Fibroblast of skin of scalp (primary cell): ENCODE data around the gene DENND5B.

Source experiments
- DNase-seq: peaks from one replicate; pipeline ENCODE4 v3.0.0-alpha.2; 2013

Gene DENND5B

DNA sequence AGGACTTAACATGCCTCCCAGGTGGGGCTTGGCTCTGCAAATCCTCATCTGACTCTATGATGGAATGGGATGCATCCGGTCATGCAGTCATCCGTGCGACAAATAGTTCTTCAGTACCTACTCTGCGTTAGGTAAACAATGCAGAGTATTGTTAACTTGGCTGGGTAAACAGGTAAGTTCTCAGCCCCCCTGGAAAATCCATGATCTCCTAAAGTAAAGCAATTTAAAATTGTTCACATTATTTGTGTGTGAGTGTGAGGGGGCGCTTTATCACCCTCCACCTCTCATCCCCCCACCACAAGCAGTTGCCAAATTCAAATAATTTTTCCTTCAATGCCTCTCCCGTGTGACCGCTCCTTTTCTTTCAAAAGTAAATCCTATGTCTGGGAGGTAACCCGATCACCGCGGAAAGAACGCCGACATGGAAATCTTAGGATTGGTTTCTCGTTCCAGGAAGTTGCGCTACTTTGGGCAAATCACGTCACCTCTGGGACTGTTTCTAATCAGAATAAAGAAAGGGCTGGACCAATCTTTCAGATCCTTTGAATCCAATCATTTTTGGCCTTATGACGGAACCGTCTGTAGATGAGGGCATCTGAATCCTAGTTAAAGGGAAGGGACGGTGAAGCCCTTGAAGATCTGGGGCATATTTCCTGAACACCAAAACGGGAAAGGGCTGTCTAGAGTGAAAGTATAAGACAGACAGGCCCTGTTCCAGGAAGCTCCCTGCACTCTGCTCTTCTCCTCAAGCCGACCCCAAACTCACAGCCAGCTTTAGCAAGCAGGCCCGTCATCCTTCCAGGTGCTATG lies 221.0 kb downstream of the DENND5B start:
- peak; percentile 67 for DNase-seq

DNA sequence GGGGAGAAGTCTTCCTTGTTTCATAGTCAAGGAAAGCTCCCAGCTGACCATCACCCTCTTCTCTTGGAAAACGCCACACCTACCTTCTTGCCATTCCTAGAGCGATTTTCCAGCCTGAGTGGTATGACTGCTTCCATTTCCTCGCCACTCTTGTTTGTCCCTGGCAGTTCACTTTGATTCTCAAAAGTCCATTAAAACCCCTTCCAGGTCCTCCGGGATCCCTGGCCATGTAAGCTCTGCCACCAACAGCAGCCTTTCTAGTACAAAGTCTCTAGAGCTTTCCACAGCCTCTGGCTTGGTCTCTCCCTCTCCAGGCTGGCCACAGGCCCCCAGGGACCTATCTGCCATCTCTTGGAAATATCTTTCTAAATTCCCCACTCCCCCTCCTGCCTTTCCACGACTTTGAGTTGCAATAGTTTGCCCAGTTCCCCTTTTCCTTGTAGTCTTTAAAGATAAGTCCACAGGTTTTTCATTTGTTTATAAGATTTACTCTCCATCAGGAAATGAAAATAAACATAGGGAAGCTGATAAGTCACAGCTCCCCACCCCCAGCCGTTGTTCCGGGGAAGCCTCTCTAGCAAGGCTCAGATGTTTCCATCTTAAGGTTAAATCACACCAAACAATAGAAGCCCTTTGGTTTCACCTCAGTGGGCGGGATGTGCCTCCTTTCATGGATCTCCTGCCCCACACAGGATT lies 222.1 kb downstream of the DENND5B start:
- DNase-seq: peak; percentile 29

DNA sequence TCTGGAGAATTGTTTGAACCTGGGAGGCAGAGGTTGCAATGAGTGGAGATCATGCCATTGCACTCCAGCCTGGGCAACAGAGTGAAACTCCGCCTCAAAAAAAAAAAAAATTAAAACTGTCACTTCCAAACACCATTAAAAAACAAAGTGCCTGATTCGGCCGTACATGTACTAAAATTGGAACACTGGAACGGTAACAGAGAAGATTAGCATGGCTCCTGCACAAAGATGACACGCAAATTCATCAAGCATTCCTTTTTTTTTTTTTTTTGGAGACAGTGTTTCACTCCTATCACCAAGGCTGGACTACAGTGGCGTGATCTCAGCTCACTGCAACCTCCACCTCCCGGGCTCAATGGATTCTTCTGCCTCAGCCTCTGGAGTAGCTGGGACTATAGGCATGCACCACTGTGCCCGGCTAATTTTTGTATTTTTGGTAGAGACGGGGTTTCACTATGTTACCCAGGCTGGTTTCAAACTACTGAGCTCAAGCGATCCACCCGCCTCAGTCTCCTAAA lies 224.8 kb downstream of the DENND5B start:
- no peak for DNase-seq

DNA sequence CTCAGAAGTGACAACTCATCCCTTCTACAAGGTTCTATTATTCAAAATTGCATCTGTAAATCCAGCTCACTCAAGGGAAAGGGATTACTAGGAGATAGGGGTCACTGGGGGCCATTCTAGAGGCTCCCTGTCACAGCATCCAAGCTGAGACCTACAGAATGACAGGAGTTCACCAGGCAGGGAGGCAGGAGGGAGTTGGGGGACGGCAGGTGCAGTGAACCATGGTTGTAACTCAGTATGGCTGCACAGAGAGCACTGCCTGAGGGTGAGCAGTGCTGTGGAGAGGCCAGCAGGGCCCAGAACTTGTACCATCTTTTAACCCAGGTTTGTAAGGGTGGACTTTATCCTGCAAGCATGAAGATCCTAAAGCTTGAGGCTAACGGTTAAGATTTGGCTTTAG lies 227.1 kb downstream of the DENND5B start:
- DNase-seq: no peak

DNA sequence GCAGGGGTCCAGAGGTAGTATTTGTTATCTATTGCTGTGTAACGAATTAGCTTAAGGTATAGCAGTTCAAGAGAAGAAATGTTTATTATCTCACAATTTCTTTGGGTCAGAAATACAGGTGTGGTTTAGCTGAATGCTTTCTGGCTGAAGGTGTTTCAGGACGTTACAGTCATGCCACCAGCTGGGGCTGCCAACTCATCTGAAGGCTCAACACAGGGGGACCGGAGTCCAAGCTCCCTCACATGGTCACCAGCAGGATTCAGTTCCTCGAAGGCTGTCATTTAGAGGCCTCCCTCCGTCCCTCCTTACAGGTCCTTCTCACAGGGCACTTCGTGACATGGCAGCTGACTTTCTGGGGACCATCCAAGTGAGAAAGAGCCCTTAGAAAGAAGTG lies 227.5 kb downstream of the DENND5B start:
- DNase-seq: no peak

DNA sequence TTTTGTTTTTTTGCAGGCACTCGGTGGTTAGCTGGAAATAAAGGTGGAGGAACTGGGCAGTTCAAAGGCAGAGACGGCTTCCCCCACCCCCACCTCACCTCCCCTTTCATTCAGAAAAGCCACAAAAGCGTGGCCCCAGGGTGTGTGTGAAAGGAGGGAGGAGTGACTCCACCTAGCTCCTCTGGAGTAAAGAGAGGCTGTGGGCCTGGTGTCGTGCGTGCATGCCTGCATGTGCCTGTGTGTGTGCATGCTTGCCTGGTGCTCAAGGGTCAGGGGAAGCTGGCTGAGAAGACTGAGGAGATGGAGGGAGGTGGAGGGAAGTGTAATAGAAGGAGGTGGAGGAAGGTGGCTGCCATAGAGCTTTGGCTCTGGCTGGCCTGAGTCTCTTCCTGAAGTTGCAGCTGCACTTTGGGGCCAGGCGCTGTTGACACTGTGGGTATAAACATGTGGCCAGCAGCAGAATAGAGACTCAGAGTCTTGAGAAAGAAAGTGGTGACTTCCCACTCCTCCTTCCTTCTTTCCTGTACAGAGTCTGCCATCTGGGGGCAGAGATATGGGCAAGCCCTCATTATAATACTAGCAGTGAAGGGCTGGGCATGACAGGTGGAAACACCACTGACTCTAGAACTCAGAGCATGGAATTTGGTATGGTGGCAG lies 228.0 kb downstream of the DENND5B start:
- no peak for DNase-seq

DNA sequence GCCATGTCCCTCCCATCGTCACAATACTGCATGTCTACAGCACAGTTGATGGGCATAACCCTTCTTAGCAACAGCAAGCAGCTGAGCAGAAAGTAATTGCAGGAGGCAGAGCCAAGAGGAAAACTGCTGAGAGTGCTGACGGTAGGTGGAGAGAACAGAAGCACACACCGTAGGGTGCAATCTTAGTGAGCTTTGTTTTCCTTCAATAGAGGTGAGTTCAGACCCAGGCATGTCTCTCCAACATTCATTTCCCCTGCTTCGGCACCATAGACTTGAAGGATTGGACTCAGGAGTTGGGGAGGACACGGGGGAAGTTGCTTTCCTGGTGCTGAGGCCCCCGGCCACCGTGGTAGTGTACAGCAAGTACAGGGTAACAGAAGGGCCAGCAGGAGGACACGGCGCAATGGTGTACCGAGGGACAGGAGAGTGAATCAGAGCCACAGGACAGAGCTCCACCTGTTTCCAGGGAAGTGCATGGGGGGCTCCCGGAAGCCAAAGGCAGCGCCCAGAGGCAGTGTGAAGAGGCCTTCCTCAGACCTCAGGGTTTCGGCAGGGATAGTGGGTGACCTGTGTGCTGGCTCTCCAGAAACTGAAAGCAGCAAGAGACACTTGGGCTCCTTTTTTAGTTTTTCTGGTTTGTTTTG lies 228.7 kb downstream of the DENND5B start:
- no peak for DNase-seq

DNA sequence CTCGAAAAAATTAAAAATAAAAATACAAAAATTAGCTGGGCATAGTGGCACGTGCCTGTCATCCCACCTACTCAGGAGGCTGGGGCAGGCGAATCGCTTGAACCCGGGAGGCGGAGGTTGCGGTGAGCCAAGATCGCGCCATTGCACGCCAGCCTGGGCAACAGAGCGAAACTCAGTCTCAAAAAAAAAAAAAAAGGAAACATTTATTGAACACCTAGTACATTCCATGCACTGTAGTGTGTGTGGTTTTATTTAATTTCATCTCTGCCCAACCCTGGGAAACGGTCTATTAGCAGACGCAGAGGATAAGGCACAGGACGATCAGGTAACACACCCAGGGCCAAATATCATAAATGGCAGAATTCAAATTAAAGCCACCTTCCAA lies 229.2 kb downstream of the DENND5B start:
- no peak for DNase-seq

DNA sequence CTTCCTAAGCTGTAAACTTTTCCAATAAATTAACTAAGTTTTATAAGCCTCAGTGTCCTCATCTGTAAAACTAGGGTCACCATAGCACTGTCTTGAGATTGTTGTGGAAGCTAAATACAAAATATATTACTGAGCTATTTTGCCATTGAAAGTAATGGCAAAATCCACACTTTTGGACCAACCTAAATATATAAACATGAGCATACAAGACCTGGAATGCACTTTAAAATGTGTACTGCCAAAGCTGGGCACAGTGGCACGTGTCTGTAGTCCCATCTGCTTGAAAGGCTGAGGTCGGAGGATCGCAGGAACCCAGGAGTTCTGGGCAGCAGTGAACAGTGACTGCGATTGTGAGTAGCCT lies 235.2 kb downstream of the DENND5B start:
- no peak for DNase-seq

DNA sequence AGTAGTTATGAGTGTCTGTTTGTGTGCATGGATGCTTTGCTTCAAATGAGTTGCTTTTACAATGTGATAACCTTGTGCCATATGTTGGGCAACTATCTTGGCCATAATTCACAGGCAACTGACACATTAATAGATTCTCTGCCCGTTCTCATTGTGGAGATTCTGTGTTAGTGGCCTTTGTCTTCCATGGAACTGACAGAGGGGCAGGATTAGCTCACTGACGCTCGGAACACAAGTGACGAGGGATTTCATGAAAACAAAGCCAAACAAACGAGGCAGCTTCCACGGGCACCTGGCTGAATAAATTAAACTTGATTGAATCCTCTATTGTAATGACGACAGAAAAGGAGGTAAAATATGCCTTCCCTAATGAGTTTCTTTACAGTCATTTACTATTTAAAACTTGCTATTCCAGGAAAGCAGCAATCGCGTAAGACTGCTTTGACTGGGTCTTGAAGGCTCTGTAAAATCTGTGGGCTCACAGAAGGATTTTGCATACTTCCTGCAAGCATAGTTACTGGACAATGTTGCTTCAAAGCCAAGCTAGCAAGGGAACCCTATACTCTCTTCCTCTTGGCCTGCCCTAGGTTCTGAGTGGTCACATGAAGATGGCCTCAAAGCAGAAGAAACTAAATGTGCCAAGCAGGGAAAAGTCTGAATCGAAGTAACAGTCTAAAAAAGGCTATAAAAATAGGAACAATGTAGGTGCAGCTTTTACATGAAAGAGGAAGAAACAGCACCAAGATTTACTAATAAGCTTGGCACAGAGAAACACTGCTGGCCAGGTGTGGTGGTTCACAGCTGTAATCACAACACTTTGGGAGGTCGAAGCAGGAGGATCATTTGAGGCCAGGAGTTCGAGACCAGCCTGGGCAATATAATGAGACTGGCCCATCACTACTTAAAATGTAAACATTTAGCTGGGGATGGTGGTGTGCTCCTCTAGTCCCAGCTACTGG lies 236.9 kb downstream of the DENND5B start:
- DNase-seq: no peak

DNA sequence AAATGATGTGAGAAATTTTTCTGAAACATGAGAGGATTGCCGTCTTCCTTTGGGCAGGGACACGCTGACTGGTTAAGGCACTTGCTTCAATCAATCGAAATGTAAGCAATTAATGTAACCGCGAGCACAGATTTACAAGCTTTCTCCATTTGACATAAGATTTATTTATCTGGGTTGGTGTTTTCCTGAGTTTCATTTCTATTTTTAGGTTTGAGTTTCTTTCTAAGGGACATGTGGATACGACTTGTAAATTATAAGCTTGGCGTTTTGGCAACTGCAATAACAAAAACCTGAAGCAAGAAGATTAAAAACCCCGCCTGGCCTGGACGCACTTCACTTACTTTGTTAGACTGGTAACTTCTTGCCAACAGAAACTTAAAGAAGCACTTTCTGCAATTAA lies 244.7 kb downstream of the DENND5B start:
- DNase-seq: no peak

DNA sequence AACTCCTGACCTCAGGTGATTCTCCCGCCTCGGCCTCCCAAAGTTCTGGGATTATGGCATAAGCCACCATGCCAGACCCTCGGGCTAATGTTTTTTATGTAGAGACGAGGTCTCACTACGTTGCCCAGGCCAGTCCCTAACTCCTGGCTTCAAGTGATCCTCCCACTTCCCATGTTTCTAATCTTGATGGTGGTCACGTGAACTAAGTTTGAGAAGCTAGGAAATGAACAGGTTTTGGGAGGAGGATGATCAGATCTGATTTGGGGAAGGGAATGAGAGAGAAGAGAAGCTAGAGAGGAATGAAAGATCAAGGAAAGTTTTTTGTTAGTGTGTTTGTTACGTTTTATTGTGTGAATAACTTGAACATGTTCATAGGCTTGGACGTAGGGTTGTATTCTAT lies 247.8 kb downstream of the DENND5B start:
- no peak for DNase-seq

DNA sequence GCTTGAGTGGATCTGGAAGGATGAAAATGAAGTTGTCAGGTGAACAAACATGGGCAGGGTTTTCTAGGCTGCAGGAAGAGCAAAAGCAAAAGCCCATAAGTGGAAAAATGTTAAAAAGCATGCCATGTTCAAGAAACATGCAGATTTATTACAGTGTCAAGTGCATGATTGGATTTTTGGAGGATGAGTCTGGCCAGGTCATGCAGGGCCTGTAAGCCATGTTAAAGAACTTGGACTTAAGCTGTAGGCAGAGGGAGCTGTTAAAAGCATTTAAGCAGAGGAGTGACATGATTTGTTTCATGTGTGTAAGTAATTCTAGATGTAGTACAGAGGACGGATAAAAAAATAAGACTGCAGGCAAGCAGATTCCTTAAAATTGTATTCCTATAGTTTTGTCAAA lies 248.7 kb downstream of the DENND5B start:
- no peak for DNase-seq

DNA sequence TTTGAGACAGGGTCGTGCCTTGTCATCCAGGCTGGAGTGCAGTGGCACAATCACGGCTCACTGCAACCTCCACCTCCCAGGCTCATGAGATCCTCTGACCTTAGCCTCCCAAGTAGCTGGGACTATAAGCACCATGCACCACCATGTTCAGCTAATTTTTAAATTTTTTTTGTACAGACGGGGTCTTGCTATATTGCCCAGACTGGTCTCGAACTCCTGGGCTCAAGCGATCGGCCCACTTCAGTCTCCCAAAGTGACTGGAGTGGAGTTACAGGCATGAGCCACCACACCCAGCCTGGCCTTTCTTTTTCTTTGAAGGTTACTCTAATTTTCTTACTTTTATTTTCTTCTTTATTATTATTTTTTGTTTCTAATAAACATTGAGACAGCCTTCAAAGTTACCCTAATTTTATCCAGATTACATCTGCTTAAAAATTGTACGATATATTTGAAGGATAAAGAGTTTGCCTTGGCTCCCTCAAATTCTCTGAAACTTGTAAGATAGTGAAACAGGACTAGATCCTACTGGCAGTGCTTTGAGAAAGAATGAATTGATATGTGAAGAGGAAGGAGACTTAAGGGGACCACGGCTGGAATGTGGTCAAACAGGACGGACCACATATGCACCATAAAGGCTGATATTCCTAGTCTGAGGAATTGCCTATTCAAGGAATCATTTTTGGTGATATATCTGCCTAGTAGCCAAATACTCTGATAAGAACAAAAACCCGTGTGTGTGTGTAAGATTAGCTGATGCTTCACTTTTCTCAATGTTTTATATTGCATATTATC lies 250.9 kb downstream of the DENND5B start:
- no peak for DNase-seq

DNA sequence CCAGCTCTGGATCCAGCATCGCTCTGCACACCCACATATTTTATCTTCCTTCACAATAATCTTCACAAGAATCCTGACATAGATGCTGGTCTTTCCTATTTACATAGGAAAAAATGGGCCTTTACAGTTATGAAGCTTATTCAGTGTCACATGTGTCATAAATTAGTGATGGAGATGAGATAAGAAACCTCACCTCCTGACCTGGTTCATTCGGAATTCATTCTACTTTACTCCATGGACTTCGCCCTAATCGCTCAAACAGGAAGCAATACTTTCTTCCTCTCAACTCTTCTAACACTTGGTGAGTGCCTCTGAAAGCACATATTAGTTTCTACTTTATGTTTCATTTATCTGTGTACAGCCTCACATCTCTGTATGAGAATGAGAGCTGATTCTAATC lies 253.0 kb downstream of the DENND5B start:
- DNase-seq: no peak
